CD4-positive, alpha-beta T cell treated with Interleukin-17A for 1 hour (primary cell): Measurements from ENCODE around the gene SLCO3A1.
A peak's percentile ranks its signal among the peaks of the same experiment; 100 is the strongest.

ENCODE experiments used
- DNase-seq: peaks from one replicate; pipeline ENCODE4 v3.0.0-alpha.2; 2020

Gene SLCO3A1

DNA sequence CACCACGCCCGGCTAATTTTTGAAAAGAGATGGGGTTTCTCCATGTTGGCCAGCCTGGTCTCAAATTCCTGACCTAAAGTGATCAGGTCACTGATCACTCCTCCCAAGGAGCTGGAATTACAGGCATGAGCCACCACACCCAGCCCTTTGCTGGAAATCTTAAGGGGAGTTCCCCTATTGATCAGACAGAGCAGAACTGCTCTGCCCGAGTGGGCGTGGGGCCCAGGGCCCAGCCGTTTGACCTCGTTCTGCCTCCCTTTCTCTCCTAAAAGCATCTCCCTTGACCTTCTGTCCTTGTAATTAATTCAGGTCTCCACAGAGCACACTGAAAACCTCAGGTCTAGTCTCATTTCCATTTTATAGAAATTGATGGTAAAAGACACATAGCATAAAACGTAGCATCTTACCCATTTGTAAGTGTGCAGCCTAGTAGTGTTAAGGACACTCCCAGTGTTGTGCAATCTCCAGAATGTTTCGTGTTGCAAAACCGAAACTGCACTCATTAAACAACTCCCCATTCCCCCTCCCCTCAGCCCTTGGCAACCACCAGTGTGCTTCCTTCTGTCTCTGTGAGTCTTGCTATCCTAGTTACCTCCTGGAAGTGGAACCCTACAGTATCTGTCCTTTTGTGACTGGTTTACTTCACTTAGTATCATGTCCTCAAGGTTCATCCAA is 89.3 kb downstream of the SLCO3A1 start:
- peak; percentile 67 for DNase-seq

- DNase-seq, result no peak
These were observed 90.8 kb downstream of the SLCO3A1 start for GRCh38 chr15:91944331-91944730.

GRCh38 chr15:91945385-91945784 is 91.9 kb downstream of the SLCO3A1 start:
- no peak for DNase-seq

GRCh38 chr15:91946075-91946474 is 92.6 kb downstream of the SLCO3A1 start:
- no peak for DNase-seq

DNA sequence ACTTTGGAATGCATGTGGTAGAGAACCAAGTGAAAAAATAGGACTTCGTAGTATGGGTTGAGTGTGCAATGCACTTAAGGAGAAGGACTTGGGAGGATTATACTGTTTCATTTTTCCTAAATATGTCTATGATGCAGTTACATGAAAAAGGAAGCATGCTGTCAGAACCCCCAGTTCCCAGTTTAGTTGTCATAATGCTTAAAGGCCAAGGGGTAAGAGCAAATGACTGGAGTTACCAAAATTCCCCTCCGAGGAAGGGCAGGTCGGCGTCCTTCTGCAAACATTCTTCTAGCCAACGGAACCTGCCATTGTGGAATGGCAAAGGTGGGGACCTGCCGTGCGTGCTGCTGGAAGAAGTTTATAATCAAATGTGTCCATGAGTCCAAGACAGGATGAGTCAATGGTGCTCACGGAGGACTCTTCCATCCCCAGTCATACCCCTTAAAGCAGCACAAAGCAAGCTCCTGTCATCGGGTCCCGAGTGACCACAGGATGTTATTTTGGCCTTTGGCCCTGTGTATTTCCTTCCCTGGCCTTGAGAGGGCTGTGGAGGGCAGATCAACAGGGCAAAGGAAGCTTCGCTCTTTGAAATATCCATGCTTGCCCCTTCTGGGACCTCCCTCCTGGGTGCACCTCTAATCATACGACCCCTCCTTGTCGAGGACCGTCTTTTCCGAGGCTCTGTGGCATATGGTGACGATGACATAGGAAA is 93.2 kb downstream of the SLCO3A1 start:
- no peak for DNase-seq

DNA sequence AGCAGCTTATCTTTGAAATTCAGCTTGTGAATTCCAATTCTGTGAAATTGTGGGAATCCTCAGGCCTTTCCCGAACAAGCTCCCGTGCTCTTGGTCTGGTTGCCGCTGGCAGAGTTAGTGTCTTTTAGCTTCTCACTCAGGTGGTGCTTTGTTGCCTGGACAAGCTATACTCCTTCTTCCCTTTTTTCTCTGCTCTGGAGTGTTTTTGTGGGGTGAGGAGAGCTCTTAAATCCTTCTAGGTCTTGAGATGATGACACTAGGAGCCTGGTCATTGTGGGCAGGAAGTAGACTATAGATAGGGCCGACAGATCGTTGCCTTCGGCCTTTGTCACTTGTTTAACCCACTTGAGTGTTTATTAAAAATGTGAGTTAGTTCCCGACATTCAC is 93.8 kb downstream of the SLCO3A1 start:
- no peak for DNase-seq

- no peak for DNase-seq
These were observed 94.4 kb downstream of the SLCO3A1 start for GRCh38 chr15:91947683-91948608.

- no peak for DNase-seq
These were observed 95.9 kb downstream of the SLCO3A1 start for GRCh38 chr15:91949361-91949760.

- DNase-seq, result no peak
These were observed 96.5 kb downstream of the SLCO3A1 start for GRCh38 chr15:91950054-91950453.

DNA sequence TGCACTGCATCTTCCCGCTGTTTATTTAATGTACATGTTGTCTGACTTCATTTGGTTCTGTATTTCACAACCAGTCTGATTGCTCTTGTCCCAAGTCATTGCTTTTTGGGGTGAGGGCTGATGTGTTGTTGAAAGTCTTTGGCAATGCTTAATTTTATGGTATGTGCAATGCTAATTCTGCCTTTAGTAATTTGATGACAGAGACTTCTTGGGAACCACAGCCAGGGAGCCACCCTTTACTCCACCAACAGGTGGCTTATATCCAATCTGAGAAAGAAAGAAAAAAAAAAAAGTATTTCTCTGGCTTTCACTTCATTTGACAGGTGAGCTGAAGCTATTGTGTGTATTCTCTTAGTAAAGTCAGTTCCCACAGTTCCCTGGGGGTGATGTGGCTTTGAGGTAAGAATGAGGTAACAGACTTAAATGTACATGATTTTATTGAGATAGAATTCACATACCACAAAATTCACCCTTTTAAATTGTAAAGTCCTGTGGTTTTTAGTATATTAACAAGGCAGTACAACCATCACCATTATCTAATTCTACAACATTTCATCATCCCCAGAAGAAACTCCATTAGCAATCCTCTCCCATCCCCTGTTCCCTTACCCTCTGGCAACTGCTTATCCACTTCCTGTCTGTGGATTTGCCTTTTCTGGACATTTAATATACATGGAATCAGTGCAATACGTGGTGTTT is 97.3 kb downstream of the SLCO3A1 start:
- DNase-seq, result no peak

- no peak for DNase-seq
These were observed 98.7 kb downstream of the SLCO3A1 start for GRCh38 chr15:91952216-91952615.

DNA sequence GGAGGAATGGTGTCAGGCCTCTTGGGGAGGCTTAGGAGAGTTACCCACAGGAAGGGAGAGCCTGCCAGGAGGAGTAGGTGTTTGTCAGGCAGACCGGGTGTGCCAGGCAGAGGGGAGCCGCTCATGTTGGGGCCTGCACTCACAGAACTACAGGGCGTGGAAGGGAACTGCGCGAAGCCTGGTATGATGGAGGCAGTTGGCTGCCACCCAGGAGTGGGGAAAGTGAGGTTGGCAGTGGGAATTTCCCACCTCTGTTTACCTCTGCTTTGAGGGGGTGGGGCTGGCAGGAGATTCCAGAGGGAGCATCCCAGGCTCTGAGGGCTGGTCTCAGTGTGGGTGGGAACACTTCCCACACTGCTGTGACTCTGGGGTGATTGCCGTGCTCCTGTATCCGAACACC is 99.9 kb downstream of the SLCO3A1 start:
- DNase-seq, result no peak

- no peak for DNase-seq
These were observed 100.8 kb downstream of the SLCO3A1 start for GRCh38 chr15:91954292-91954691.

DNA sequence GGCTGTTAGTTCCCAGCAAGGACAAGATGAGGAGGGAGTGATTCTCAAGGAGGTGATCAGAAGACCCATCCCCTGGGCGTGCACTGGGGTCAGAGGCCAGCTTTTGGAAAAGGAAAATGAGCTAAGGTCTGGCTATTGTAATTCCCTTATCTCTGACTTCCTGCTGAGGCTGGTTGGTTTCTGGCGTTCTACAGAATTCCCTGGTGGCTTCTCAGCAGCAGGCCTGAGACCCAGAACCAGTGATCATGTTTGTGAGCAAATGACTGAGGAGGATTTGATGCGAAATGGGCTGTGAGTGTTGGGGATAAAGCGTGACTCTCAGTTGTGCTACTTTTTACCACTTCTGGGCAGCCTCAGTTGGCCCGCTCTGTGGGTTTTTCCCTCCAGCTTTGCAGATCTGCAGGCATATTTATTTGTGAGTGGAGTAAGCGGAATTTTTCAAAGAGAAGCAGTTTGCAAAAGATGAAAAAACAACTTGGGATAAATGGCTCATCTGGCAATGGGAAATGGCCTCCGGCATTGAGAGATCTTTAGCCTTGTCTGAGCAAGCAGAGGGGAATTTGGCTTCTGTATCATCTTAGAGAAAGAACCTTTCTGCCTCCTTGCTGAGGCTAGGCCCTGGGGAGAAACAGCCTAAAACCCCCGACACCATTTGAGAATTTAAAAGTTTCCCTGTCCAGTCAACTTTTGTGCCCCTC is 102.7 kb downstream of the SLCO3A1 start:
- no peak for DNase-seq

- DNase-seq, result no peak
These were observed 107.8 kb downstream of the SLCO3A1 start for GRCh38 chr15:91961357-91961756.

- peak; percentile 5 for DNase-seq
These were observed 110.2 kb downstream of the SLCO3A1 start for GRCh38 chr15:91963747-91964146.

- DNase-seq, result no peak
These were observed 112.1 kb downstream of the SLCO3A1 start for GRCh38 chr15:91965501-91966193.

GRCh38 chr15:91966194-91966552 is 112.7 kb downstream of the SLCO3A1 start:
- DNase-seq, result no peak

GRCh38 chr15:91967935-91968606 is 114.6 kb downstream of the SLCO3A1 start:
- no peak for DNase-seq

DNA sequence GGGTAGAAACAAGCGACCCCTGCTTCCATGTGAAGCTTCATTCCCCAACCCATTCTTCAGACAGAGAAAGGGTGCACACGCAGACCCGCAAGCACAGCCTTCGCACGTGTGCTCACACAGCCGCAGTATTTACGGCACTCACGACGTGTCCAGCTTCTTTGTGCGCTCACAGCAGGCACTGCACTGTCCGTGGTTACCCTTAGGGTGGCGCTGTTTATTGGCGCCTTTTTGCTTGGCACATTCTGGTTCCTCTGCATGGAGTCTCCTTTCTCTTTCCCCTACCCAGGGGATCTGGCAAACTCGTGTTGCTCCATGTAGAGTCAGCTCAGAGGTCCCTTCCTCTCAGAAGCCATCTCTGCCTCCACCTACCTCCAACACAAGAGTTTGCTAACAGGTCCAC is 115.1 kb downstream of the SLCO3A1 start:
- no peak for DNase-seq

DNA sequence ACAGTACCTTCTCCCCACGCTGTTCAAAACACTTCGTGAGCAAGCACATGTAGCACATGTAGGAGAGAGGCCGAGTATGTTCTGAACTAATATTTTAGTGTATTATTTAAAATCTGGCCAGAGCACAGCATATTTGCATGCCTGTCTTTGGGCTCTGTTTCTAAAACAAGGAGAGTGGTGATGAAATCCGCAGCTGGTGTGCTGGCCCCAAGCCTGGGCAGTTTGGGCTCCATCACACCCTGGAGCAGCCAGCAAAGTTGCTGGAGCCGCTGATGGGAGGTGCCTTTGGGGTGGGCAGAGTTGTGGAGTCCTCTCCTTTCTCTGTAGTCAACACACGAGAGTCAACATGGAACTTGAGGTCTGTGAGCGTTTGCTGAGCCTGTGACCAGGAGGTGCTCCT is 116.6 kb downstream of the SLCO3A1 start:
- no peak for DNase-seq
